HG03520 (cell line): ENCODE results near the gene INSIG1.

Experiments used
- ATAC-seq: cut with Tn5 transposase; IDR thresholded peaks from one replicate; pipeline ENCODE4 v1.9.1; 2021; ENCODE audit warnings: mild to moderate bottlenecking, moderate library complexity; ENCODE audit not compliant: unreplicated experiment

Gene INSIG1

GRCh38 chr7:155324012-155324917 lies 26.6 kb downstream of the INSIG1 start:
- ATAC-seq = no peak

- no peak for ATAC-seq
These were observed 27.2 kb downstream of the INSIG1 start for GRCh38 chr7:155324918-155325235.

GRCh38 chr7:155326385-155326784 lies 28.7 kb downstream of the INSIG1 start:
- ATAC-seq = no peak

GRCh38 chr7:155327590-155328320 lies 30.1 kb downstream of the INSIG1 start:
- no peak for ATAC-seq

GRCh38 chr7:155329225-155329624 lies 31.5 kb downstream of the INSIG1 start:
- no peak for ATAC-seq

GRCh38 chr7:155331396-155331795 lies 33.7 kb downstream of the INSIG1 start:
- ATAC-seq = no peak

- no peak for ATAC-seq
These were observed 35.9 kb downstream of the INSIG1 start for GRCh38 chr7:155333346-155334234.

- no peak for ATAC-seq
These were observed 39.3 kb downstream of the INSIG1 start for GRCh38 chr7:155336812-155337602.

- no peak for ATAC-seq
These were observed 40.4 kb downstream of the INSIG1 start for GRCh38 chr7:155337946-155338631.

GRCh38 chr7:155338632-155339320 lies 41.1 kb downstream of the INSIG1 start:
- no peak for ATAC-seq

- no peak for ATAC-seq
These were observed 41.8 kb downstream of the INSIG1 start for GRCh38 chr7:155339474-155339873.

- ATAC-seq = no peak
These were observed 42.4 kb downstream of the INSIG1 start for GRCh38 chr7:155340071-155340531.

- ATAC-seq = no peak
These were observed 43.0 kb downstream of the INSIG1 start for GRCh38 chr7:155340721-155341120.

GRCh38 chr7:155341463-155341983 lies 43.8 kb downstream of the INSIG1 start:
- no peak for ATAC-seq

GRCh38 chr7:155342313-155342712 lies 44.6 kb downstream of the INSIG1 start:
- no peak for ATAC-seq

GRCh38 chr7:155343150-155343549 lies 45.5 kb downstream of the INSIG1 start:
- ATAC-seq = no peak

- ATAC-seq = no peak
These were observed 46.0 kb downstream of the INSIG1 start for GRCh38 chr7:155343661-155344121.

GRCh38 chr7:155344270-155344617 lies 46.6 kb downstream of the INSIG1 start:
- ATAC-seq = peak; percentile 8
